Endothelial cell (in vitro differentiated cells): ENCODE data around the gene COL9A2. TPM values are rescaled to one million over a fixed set of nuclear protein-coding genes. Genes with fewer than 3 reads are reported as not detected.

Experiments
- DNase-seq: peaks from one replicate; pipeline ENCODE4 v3.0.0; 2021; ENCODE audit warnings: low spot score
- H3K27ac Mint-ChIP-seq: one replicate; pipeline ENCODE4 v1.8.0; 2021; ENCODE audit warnings: mixed read lengths, inconsistent platforms; ENCODE audit not compliant: unreplicated experiment
- H3K27me3 Mint-ChIP-seq: one replicate; pipeline ENCODE4 v1.8.0; 2021; ENCODE audit warnings: mild to moderate bottlenecking, moderate library complexity, mixed read lengths, inconsistent platforms; ENCODE audit not compliant: unreplicated experiment
- H3K36me3 Mint-ChIP-seq: one replicate; pipeline ENCODE4 v1.8.0; 2021; ENCODE audit warnings: mild to moderate bottlenecking, low read depth, mixed read lengths, inconsistent platforms; ENCODE audit not compliant: unreplicated experiment
- H3K4me1 Mint-ChIP-seq: one replicate; pipeline ENCODE4 v1.8.0; 2021; ENCODE audit warnings: mild to moderate bottlenecking, mixed read lengths, inconsistent platforms; ENCODE audit not compliant: unreplicated experiment
- H3K4me3 Mint-ChIP-seq: one replicate; pipeline ENCODE4 v1.8.0; 2021; ENCODE audit warnings: mild to moderate bottlenecking, mixed read lengths, inconsistent platforms; ENCODE audit not compliant: unreplicated experiment
- H3K9me3 Mint-ChIP-seq: one replicate; pipeline ENCODE4 v1.8.0; 2021; ENCODE audit warnings: mixed read lengths, inconsistent platforms; ENCODE audit not compliant: unreplicated experiment
- total RNA-seq: library from RNA; stranded (reverse); fragmentation: NEBNext Ultra II Directional; extraction: Animal tissue kit (Norgen Biotek cat#: 25700); gene quantifications from one replicate; pipeline ENCODE4 v1.2.1, GENCODE V29; 2021; ENCODE audit not compliant: unreplicated experiment
- TF ChIP-seq, protein P1 (sequence below): fragments of 200-600 bp; sonication (generic); IDR thresholded peaks from one replicate; pipeline ENCODE4 v1.5.0; 2021; ENCODE audit warnings: antibody characterized with exemption; ENCODE audit not compliant: unreplicated experiment

The COL9A2 gene
- total RNA-seq, 1 donor from 2014 or later = 5.4 TPM

- Mint-ChIP-seq H3K4me3 (no peak overlapping the region), H3K27ac (no peak overlapping the region), H3K27me3 (peaks cover 2% of the 10 kb centered on the region), H3K36me3 (no peaks in the 10 kb centered on the region), H3K9me3 (no peaks in the 10 kb centered on the region), H3K4me1 (no peaks in the 10 kb centered on the region)
- TF ChIP-seq, protein P1, sequence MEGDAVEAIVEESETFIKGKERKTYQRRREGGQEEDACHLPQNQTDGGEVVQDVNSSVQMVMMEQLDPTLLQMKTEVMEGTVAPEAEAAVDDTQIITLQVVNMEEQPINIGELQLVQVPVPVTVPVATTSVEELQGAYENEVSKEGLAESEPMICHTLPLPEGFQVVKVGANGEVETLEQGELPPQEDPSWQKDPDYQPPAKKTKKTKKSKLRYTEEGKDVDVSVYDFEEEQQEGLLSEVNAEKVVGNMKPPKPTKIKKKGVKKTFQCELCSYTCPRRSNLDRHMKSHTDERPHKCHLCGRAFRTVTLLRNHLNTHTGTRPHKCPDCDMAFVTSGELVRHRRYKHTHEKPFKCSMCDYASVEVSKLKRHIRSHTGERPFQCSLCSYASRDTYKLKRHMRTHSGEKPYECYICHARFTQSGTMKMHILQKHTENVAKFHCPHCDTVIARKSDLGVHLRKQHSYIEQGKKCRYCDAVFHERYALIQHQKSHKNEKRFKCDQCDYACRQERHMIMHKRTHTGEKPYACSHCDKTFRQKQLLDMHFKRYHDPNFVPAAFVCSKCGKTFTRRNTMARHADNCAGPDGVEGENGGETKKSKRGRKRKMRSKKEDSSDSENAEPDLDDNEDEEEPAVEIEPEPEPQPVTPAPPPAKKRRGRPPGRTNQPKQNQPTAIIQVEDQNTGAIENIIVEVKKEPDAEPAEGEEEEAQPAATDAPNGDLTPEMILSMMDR = no peak
- no peak for DNase-seq
These were observed 16.0 kb downstream of the COL9A2 start for GRCh38 chr1:40301066-40301465.

- Mint-ChIP-seq H3K4me1 (no peaks in the 10 kb centered on the region), H3K27me3 (peaks cover 2% of the 10 kb centered on the region), H3K36me3 (no peaks in the 10 kb centered on the region), H3K9me3 (no peaks in the 10 kb centered on the region), H3K27ac (no peak overlapping the region), H3K4me3 (no peak overlapping the region)
- TF ChIP-seq, protein P1 = no peak
- DNase-seq = no peak
These were observed 16.4 kb downstream of the COL9A2 start for GRCh38 chr1:40300651-40301050.

- no peak overlapping the region for H3K27ac Mint-ChIP-seq
- H3K9me3 Mint-ChIP-seq = no peaks in the 10 kb centered on the region
- H3K36me3 Mint-ChIP-seq = no peaks in the 10 kb centered on the region
- H3K4me3 Mint-ChIP-seq = no peak overlapping the region
- H3K4me1 Mint-ChIP-seq = no peaks in the 10 kb centered on the region
- TF ChIP-seq, protein P1 = no peak
- peaks cover 2% of the 10 kb centered on the region for H3K27me3 Mint-ChIP-seq
- DNase-seq = no peak
These were observed 16.9 kb downstream of the COL9A2 start for GRCh38 chr1:40300249-40300567.

DNA sequence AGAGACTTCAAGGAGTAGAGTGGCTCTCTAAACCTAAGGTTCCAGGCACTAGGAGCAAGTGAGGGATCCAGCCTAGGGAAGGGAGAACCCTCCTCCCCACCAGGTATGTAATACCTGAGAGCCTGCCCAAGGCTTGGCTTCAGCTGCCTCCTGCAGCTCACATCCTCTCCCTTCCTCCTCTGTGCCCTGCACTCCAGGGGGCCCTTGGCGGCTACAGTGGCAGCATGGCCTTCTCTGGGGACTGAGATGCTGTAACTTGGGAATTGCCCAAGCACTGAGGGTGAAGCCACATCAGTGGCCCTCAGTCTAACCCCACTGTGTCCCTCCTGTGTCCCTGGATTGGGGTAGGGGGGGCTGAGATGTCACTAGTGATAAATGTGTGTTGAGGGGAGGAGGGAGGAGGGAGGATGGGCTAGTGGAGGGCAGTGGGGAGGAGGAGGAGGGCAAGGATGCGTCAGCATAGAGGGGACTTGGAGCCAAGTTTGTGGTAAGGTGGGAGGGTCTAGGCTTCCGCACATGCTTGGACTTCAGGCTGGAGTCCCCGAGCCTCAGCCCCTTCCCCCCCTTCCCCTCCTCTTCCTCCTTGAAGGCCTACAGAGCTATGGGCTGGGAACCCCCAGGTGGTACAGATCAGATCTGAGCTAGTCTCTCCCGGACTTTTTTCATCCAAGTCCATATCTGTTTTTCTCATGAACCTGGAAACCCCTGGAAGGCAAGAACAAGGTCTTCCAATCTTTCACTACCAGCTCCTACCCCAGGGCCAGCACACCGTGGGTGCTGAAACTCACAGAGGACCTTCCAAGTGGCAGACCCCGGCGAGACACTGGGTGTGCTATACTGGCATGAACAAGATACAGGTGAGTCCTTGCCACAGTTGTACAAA, 17.5 kb downstream of the COL9A2 start:
- no peak for DNase-seq
- no peaks in the 10 kb centered on the region for H3K4me1 Mint-ChIP-seq

DNA sequence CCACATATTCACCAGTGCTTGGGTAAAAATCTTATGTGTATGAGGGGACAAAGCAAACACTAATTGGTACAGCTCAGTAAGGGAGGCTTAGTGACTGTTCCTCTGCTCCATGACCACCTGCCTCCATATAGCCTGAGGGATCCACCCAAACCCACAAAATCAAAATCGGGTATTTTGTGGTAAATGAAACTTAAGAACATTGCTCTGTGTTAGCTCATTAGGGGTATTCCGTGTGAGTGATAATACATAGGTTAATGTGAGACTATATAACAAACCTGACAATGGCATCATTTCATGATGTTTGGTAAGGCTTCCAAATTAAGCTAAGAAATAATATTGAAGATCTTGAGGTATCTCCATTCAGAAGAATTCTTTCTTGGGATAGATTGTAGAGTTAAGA, 25.8 kb downstream of the COL9A2 start:
- H3K4me3 Mint-ChIP-seq = peak overlapping the region; percentile 6
- H3K27ac Mint-ChIP-seq = no peak overlapping the region
- no peak for DNase-seq
- no peaks in the 10 kb centered on the region for H3K4me1 Mint-ChIP-seq
- peaks cover 25% of the 10 kb centered on the region for H3K36me3 Mint-ChIP-seq
- no peaks in the 10 kb centered on the region for H3K9me3 Mint-ChIP-seq
- TF ChIP-seq, protein P1 = no peak
- H3K27me3 Mint-ChIP-seq = no peaks in the 10 kb centered on the region

More for the DNA sequence above, 17.5 kb downstream of the COL9A2 start:
- H3K27ac Mint-ChIP-seq = no peak overlapping the region
- no peak overlapping the region for H3K4me3 Mint-ChIP-seq
- H3K27me3 Mint-ChIP-seq = peaks cover 2% of the 10 kb centered on the region
- TF ChIP-seq, protein P1 = no peak
- no peaks in the 10 kb centered on the region for H3K36me3 Mint-ChIP-seq
- H3K9me3 Mint-ChIP-seq = no peaks in the 10 kb centered on the region
